GM23248 (cell line): ENCODE data around the gene PNPLA7.

Source experiments
- EZH2 ChIP-seq: fragments of 200-600 bp; sonication (generic); IDR thresholded peaks from 2 replicates; pipeline ENCODE4 v1.6.1; 2018; ENCODE audit warnings: antibody characterized with exemption, mild to moderate bottlenecking; ENCODE audit not compliant: insufficient read depth, poor library complexity, severe bottlenecking
- EZH2phosphoT487 ChIP-seq: fragments of 200-600 bp; sonication (generic); IDR thresholded peaks from 2 replicates; pipeline ENCODE4 v1.6.1; 2018; ENCODE audit warnings: antibody characterized with exemption, moderate library complexity, mild to moderate bottlenecking, low read depth; ENCODE audit not compliant: insufficient read depth

DNA sequence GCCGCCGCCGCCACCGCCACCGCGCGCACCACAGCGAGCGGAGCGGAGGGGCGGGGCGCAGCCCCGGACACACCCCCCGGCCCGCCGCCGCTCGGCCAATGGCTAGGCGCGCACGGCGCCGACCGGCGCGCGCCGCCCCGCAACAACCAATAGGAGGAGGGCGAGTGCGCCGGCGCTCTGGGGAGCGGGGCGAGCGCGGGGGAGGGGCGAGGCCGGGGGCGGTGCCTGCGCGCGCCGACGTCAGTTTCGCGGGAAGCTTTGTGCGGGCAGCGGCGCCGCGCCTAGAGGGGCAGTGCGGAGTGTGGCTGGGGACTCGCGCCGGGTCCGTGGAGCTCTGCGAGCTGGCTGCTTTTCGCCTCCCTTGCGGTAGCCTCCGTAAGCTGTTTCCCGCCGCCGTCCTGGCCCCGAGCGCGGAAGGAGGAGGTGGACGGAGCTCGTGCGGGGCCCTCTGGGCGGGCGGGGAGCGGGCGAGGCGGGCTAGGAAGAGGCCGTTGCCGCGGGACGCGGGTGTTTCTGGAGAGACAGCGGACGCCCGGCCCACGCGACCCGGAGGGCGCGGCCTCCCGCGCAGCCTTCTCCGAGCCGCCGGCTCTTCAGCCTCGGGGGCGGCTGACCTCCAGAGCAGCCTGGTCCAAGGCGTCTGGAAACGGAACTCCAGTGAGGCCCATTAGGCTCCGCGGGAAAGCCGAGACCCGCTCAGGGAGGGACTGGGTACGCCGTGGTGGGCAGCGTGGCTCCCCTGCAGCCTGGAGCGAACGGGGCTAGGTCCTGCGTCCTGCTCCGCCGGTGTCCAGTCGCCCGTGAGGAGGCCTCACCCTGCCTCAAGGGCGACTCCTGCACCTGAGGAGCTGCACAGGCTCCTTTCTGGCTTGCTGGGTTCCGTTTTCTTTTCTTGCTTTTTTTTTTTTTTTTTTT is 40.5 kb upstream of the PNPLA7 start, which contains the start of gene ZMYND19:
- no peak for TF ChIP-seq EZH2
- no peak for TF ChIP-seq EZH2phosphoT487
